GM19455 (cell line): ENCODE measurements around the gene IGFN1.

ENCODE experiments used
- ATAC-seq: cut with Tn5 transposase; IDR thresholded peaks from one replicate; pipeline ENCODE4 v1.9.1; 2021; ENCODE audit not compliant: unreplicated experiment

Gene IGFN1

GRCh38 chr1:201190624-201191051, at the start of gene IGFN1:
IGFN1 (plus strand) TSS chr1:201190824; CDS start chr1:201193294, 2,470 bp downstream.
- ATAC-seq = no peak

DNA sequence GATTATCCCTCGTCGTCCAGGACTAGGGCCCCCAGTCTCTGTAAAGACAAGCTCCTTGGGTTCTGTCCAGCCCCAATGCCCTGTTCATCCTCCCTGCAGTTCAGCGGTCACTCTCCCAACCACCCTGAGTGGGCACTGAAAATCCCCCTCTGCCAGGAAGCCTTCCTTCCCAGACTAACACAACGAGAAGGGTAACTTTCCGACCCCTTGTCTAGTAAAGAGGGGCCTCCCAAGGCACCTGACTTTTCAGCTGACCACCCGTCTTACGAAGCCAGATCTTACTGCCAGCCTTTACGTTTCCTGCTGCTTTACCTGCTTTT, 49.7 kb upstream of the IGFN1 start:
- ATAC-seq = no peak

DNA sequence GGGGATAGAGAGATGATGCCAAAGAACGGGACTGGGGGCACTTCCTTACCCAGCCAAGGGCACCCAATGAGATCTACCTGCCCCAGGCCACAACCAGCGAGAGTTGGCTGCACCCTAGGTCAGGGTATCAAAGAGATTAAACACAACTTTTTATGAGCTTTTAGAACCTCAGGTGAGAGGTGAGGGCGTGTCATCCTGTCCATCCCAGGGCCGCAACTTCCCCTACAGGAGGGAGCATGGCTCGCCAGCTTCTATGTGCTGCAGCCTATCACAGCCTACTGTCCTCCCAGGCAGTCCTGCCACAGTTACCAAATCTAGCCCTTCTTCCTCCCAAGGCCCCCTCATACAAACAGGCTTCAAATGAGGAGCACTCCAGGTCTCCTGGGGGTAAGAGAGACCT, 49.2 kb upstream of the IGFN1 start:
- ATAC-seq = no peak

GRCh38 chr1:201142011-201142848, 48.4 kb upstream of the IGFN1 start:
- no peak for ATAC-seq

DNA sequence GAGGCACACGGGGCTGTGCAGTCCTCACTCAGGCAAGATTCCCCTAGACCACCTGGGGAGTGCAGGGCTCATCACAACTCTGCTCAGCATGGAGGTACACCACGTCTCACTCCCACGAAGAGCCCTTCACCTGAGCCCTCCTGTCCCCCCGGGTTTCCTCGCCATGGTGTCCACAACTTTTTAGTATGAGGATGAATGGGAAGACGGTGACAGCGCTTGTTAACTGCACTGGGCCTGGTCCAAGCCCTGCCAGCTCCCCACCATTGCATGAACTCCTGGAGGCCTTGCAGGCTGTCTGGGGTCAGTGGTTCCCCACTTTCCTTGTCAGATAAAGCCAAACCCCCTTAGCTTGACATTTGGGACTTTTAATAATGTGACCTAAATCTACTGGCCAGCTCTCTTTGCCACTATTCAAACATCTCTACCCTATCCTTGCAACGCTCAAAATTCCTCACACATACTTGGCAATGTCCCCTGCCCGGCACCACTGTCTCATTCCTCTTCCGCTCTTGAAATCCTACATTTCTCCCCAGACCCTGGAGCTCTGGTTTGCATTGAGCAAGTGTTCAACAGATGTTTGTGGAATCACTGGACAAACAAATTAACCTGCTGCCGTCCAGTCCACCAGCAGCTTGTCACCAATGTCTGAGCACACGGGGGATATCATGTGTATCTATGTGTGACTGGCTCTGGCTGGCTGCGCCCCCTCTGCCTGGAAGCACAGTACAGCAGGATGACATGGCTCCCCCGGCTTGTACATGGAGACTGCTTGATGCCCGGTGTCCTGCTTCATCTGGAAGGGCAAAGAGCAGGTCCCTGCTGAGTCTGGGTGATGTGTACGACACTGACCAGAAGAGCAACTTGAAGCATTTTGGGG, 47.5 kb upstream of the IGFN1 start:
- ATAC-seq = no peak

DNA sequence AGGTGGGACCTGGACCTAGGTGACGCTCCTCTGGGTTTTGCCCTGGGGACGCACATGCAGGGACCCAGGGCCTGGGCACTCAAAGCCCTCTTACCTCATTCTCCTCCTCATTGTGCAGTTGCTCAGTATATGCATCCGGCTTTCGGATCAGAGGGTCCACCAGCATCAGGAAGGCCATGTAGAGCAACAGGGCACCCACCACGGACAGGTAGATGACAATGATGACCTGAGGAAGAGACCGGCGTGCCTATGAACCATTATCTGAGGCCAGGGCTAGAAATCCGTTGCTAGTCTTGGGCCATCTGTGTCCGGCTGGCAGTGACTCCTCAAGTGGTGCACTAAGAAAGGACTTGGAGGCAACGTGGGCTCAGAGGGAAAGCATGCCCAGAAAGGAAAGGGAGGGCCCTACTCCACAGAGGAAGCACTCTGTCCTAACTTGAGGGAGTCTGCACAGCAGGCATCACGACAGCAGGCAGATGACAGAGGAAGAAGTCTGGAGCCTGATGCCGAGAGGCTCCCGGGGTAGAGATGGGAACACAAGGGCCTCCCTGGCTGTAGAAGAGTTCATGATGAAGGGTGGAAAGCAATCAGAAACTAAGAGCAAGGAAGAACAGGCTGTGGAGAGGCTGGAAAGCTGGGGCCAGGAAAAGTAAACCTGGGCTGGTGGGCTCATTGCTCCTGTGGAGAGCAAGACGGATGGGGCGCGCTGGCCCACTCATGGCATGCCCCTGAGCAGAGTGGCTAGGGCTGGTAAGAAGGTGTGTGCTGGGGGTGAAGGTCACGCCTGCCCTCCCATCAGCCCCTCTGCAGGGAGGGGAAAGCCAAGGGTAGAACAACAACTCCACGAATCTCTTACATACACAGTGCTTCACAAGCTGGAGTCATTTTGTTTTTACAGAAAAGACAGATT, 46.6 kb upstream of the IGFN1 start:
- ATAC-seq = no peak

DNA sequence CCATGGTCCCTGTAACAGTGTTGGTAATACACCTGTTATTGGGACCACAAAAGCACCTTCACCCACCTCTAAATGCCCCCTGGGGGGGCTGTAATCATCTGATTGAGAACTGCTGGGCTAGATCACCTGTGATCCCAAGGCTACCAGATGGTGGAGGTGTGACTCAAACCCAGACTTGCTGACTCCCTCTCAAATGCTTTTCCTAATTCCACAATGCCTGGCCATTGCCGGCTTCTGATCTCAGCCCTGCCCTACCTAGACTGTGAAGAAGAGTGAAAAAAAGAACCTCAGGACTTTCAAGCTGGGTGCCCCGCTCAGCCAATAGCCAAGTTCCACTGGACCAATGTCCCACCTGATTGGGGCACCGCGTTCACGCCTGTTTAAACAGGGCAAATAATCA, 45.9 kb upstream of the IGFN1 start:
- ATAC-seq = no peak

GRCh38 chr1:201145132-201145531, 45.5 kb upstream of the IGFN1 start:
- no peak for ATAC-seq

DNA sequence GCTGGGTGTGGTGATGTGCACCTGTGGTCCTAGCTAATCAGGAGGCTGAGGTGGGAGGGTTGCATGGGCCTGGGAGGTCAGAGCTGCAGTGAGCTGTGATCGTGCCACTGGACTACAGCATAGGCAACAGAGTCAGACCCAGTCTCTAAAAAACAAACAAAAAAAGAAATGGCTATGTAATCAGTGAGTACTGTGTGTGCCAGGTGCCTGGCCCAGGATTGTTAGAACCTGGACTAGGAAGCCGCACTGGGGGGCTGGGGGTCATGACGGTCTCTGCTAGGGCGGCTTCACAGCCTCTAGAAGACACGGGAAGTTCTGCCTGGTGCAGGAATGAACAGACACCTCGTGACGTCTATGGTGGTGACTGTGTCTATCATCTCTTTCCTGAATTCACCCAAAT, 44.8 kb upstream of the IGFN1 start:
- no peak for ATAC-seq

- ATAC-seq = no peak
Observed at GRCh38 chr1:201146626-201147390, 43.8 kb upstream of the IGFN1 start.

DNA sequence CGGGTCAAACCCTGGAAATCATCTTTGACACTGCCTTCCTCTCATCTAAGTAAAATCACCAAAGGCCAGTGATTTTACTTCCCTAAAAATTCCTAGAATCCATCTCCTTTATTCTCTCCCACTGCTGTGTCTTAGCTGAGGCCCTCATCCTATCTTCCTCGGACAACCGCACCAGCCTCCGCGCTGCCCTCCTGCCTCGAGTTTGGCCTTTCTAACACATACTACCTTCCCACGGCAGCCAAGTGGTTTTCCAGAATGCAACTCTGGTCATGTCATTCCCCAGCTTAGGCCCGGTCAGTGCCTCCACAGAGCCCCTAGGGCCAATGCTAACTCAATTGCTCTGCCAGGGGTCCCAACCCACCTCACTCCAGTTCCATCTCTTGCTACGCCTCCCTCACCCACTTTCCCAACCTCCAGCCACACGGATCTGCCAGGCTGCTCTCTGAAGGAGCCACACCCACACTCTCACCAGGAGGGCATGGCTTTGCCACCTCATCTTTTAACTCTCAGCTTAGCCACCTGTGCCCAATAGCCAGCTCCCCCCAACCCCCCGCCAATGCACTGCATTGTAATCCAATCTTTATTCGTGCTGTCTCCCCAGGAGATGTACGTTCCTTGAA, 43.1 kb upstream of the IGFN1 start:
- no peak for ATAC-seq

DNA sequence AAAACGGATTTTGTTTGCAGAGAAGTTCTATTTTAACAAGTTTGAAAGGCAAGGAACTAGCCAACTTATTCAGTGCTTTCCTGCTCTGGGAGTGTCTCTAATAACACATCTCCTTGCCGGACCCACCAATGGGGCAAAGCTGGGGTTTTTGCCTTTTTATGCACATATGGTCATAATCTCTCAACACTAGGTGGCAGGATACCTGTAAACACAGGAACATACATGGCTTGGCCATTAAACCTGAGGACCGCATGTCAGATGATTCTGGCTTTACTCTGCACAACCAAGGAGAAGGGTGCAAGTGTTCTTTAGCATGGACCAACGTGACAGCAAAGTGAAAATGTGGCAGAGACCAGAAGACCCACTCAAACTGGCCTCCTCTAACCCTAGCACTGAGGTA, 41.2 kb upstream of the IGFN1 start:
- no peak for ATAC-seq

DNA sequence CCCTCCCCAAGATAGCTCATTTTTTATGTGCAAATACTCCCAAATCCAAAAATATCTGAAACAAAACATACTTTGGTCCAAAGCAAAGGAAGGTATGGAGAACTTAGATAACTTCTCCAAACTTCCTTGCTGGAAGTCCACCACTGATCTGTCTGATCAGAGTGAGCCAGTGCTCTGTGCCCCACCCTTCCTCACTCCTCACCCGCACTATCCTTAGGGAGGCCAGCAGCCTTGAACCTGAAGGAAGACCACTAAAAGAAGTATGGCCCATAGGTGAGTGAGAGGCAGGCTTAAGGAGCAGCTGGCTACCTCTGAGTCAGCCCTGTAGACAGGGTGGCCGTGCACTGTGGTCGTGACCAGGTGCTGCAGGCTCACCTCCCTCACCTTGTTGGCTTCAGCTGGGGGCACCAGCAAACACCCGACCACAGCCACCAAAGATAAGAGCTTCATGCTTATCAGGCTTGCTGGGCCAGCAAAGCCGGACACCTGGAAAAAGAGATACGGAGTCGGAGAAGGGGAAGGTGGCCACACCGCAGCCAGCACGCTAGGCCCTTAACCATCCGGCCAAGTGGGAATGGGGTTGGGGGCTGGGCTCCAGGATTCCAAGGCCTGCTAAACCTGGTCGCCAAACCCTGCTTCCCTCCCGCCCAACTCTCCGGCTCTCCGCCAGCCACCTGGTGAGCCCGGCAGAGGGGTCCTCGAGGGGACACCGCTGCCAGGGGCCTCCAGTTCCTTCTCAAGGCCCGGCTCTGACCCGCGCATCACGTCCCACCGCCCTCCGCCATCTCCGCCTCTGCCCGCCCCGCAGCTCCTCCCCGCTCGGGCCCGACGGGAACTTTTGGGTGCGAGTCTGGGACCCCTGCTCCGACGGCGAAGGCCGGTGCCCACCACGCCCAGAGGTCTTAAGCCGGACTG, 36.9 kb upstream of the IGFN1 start:
- peak; percentile 78 for ATAC-seq

DNA sequence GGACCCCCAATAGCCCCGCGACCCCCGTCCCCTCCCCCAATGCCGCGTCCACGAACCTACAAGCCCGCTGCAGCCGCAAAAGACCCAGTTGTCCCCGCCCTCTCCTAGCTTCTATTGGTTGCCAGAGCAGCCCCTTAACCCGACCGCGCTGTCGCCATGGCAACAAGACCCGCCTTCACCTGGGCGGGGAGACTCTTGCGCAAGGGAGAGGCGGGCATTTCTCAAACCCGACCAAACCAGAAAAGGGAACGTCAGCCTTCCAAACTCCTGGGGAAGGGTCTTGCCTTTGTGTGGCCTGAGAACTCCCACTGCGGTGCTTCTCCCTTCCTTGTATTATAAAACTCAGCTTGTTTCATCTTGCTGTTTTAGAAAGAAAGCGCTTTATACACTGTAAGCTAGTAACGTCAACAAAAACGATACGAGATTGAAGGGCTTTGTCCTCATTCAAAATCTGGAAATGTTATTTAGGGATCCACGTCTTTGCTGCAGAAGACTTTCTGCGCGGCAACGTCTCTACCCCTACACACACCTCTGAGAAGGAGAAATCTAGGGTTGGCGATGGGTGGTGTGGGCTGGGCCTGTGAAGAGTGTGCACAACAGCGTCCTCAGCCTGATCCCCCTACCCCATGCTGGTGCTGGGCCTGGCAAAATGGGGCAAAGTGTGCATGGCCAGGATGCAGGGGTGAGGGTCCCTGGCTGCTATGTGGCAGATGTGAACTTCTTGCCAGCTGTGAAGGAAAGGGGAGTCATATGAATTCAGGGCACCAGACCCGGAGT, 36.0 kb upstream of the IGFN1 start, which contains the start of gene TMEM9:
Gene TMEM9, minus strand, starts transcription at position 86 of the 777 bp plus-strand sequence. CDS start 551 bp downstream, outside the sequence.
- peak; percentile 99 for ATAC-seq

DNA sequence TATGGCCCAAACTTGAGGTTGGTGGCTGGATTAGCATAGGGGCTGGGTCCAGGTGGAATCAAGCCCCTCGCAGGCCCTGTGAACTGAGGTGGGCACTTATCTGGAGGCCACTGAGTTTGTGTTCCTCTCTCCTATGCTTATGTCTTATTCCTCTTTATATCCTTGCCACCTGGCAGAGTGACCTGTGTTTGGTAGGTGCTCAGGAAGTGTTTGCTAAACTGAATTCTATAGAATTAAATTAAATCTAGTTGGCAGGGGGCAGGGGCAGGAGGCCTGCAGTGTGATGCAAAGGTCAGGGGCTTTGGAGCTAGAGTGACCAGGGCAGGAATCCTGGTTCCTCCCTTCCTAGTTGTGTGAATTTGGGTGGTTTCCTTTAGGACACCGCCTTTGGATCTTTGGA, 35.3 kb upstream of the IGFN1 start:
- ATAC-seq = no peak

DNA sequence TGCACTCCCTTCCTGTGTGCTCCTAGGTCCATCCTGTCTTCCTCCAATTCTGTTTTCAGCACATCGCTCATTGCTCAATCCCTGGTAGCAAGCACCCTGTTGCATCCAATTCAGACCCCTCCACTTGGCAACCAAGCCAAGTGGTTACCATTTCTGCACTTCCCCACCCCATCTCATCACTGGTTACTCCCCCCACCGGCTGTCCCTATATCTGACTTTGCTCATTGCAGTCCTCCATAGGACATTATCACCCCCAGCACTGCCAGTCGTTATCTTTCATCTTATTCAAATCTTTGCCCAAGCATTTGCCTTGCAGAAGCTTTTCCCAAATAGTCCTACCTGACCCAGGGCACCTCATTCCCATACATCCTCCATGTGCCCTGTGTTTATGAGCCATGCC, 34.3 kb upstream of the IGFN1 start:
- no peak for ATAC-seq

GRCh38 chr1:201156819-201157218, 33.8 kb upstream of the IGFN1 start:
- ATAC-seq = no peak

DNA sequence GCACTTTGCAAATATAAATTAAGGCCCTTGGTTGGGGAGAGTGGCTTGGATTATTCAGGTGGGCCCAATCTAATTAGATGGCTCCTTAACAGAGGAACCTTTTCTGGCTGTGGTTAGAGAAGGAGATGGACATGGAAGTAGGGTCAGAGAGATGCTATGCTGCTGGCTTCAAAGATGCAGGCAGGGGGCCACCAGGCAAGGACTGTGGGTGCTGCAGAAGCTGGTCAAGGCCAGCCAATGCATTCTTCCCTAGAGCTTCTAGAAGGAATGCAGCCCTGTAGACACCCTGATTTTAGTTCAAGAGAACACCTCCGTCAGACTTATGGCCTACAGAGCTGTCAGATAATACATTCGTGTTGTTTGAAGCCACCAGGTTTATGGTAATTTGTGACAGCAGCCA, 32.7 kb upstream of the IGFN1 start:
- no peak for ATAC-seq
